ENCODE data around the gene NSUN6.
A peak's percentile ranks its signal among the peaks of the same experiment; 100 is the strongest.

NSUN6 gene

GRCh38 chr10:18675086-18675801 is 23.9 kb upstream of the NSUN6 start:
- DNase-seq (ENCODE audit: low read depth), result no peak
- H3K4me3 ChIP-seq (replicated peaks; ENCODE audit: low read depth, low read length), result no peak overlapping the region
- TF ChIP-seq CTCF (IDR thresholded peaks at IDR 0.05; ENCODE audit: low read length, missing control alignments), result no peak

- DNase-seq (ENCODE audit: low read depth), result no peak
- no peak overlapping the region for H3K4me3 ChIP-seq (replicated peaks; ENCODE audit: low read depth, low read length)
- no peak for TF ChIP-seq CTCF (IDR thresholded peaks at IDR 0.05; ENCODE audit: low read length, missing control alignments)
These were observed 16.6 kb upstream of the NSUN6 start for GRCh38 chr10:18668026-18668425.

- no peak for TF ChIP-seq CTCF (IDR thresholded peaks at IDR 0.05; ENCODE audit: low read length, missing control alignments)
- peak; percentile 68 for DNase-seq (ENCODE audit: low read depth)
- H3K4me3 ChIP-seq (replicated peaks; ENCODE audit: low read depth, low read length), result no peak overlapping the region
These were observed 15.4 kb upstream of the NSUN6 start for GRCh38 chr10:18666810-18667209.

- no peak for TF ChIP-seq CTCF (IDR thresholded peaks at IDR 0.05; ENCODE audit: low read length, missing control alignments)
- H3K4me3 ChIP-seq (replicated peaks; ENCODE audit: low read depth, low read length), result no peak overlapping the region
- no peak for DNase-seq (ENCODE audit: low read depth)
These were observed 14.6 kb upstream of the NSUN6 start for GRCh38 chr10:18665815-18666558.

GRCh38 chr10:18664841-18665478 is 13.6 kb upstream of the NSUN6 start:
- H3K4me3 ChIP-seq (replicated peaks; ENCODE audit: low read depth, low read length), result no peak overlapping the region
- no peak for TF ChIP-seq CTCF (IDR thresholded peaks at IDR 0.05; ENCODE audit: low read length, missing control alignments)
- DNase-seq (ENCODE audit: low read depth), result no peak

GRCh38 chr10:18660816-18661431 is 9.5 kb upstream of the NSUN6 start:
- no peak for DNase-seq (ENCODE audit: low read depth)
- TF ChIP-seq CTCF (IDR thresholded peaks at IDR 0.05; ENCODE audit: low read length, missing control alignments), result no peak
- H3K4me3 ChIP-seq (replicated peaks; ENCODE audit: low read depth, low read length), result peak overlapping the region; percentile 93

Measured in fibroblast of pulmonary artery (primary cell).